Endothelial cell (in vitro differentiated cells): Measurements from ENCODE around the gene RETSAT. TPM values are rescaled to one million over a fixed set of nuclear protein-coding genes. Genes with fewer than 3 reads are reported as not detected.

Experiments used
- DNase-seq: peaks from one replicate; pipeline ENCODE4 v3.0.0; 2021; ENCODE audit warnings: low spot score
- H3K27ac Mint-ChIP-seq: one replicate; pipeline ENCODE4 v1.8.0; 2021; ENCODE audit warnings: mixed read lengths, inconsistent platforms; ENCODE audit not compliant: unreplicated experiment
- H3K27me3 Mint-ChIP-seq: one replicate; pipeline ENCODE4 v1.8.0; 2021; ENCODE audit warnings: mild to moderate bottlenecking, moderate library complexity, mixed read lengths, inconsistent platforms; ENCODE audit not compliant: unreplicated experiment
- H3K36me3 Mint-ChIP-seq: one replicate; pipeline ENCODE4 v1.8.0; 2021; ENCODE audit warnings: mild to moderate bottlenecking, low read depth, mixed read lengths, inconsistent platforms; ENCODE audit not compliant: unreplicated experiment
- H3K4me1 Mint-ChIP-seq: one replicate; pipeline ENCODE4 v1.8.0; 2021; ENCODE audit warnings: mild to moderate bottlenecking, mixed read lengths, inconsistent platforms; ENCODE audit not compliant: unreplicated experiment
- H3K4me3 Mint-ChIP-seq: one replicate; pipeline ENCODE4 v1.8.0; 2021; ENCODE audit warnings: mild to moderate bottlenecking, mixed read lengths, inconsistent platforms; ENCODE audit not compliant: unreplicated experiment
- H3K9me3 Mint-ChIP-seq: one replicate; pipeline ENCODE4 v1.8.0; 2021; ENCODE audit warnings: mixed read lengths, inconsistent platforms; ENCODE audit not compliant: unreplicated experiment
- total RNA-seq: library from RNA; stranded (reverse); fragmentation: NEBNext Ultra II Directional; extraction: Animal tissue kit (Norgen Biotek cat#: 25700); gene quantifications from one replicate; pipeline ENCODE4 v1.2.1, GENCODE V29; 2021; ENCODE audit not compliant: unreplicated experiment
- TF ChIP-seq, protein P1 (sequence below): fragments of 200-600 bp; sonication (generic); IDR thresholded peaks from one replicate; pipeline ENCODE4 v1.5.0; 2021; ENCODE audit warnings: antibody characterized with exemption; ENCODE audit not compliant: unreplicated experiment

Gene RETSAT
- total RNA-seq, 1 donor from 2014 or later = 37.0 TPM

DNA sequence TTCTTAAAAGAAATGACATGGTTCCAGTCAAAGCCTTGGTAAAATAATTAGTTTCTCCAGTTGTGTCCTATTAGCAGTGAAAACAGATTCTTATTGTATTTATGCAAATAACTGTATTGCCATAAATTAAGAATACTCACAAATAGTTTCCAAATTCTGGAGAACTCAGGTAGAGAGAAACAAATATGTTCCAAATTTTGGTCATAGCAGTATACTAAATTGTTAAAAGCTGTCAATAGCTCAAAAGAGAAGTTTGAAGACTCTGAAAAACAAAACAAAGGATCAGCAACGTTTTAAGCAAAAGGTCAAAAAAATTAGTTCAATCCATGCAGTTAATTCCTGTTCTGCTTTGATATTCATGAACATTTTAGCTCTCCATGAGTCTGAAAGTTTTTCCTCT is 25.7 kb upstream of the RETSAT start:
- peaks cover 17% of the 10 kb centered on the region for H3K4me1 Mint-ChIP-seq
- peak overlapping the region; percentile 11 for H3K4me3 Mint-ChIP-seq
- TF ChIP-seq, protein P1, sequence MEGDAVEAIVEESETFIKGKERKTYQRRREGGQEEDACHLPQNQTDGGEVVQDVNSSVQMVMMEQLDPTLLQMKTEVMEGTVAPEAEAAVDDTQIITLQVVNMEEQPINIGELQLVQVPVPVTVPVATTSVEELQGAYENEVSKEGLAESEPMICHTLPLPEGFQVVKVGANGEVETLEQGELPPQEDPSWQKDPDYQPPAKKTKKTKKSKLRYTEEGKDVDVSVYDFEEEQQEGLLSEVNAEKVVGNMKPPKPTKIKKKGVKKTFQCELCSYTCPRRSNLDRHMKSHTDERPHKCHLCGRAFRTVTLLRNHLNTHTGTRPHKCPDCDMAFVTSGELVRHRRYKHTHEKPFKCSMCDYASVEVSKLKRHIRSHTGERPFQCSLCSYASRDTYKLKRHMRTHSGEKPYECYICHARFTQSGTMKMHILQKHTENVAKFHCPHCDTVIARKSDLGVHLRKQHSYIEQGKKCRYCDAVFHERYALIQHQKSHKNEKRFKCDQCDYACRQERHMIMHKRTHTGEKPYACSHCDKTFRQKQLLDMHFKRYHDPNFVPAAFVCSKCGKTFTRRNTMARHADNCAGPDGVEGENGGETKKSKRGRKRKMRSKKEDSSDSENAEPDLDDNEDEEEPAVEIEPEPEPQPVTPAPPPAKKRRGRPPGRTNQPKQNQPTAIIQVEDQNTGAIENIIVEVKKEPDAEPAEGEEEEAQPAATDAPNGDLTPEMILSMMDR = no peak
- DNase-seq = no peak
- H3K9me3 Mint-ChIP-seq = peaks cover 4% of the 10 kb centered on the region
- H3K36me3 Mint-ChIP-seq = peaks cover 57% of the 10 kb centered on the region
- H3K27ac Mint-ChIP-seq = no peak overlapping the region
- peaks cover 6% of the 10 kb centered on the region for H3K27me3 Mint-ChIP-seq

- Mint-ChIP-seq H3K27ac (no peak overlapping the region), H3K4me1 (peaks cover 16% of the 10 kb centered on the region), H3K4me3 (peak overlapping the region; percentile 6), H3K9me3 (peaks cover 6% of the 10 kb centered on the region), H3K36me3 (peaks cover 58% of the 10 kb centered on the region), H3K27me3 (peaks cover 2% of the 10 kb centered on the region)
- TF ChIP-seq, protein P1 = no peak
- DNase-seq = no peak
Observed at GRCh38 chr2:85378257-85378656, 23.9 kb upstream of the RETSAT start.

- Mint-ChIP-seq H3K36me3 (peaks cover 53% of the 10 kb centered on the region), H3K4me1 (peaks cover 16% of the 10 kb centered on the region), H3K27me3 (peaks cover 2% of the 10 kb centered on the region), H3K9me3 (peaks cover 6% of the 10 kb centered on the region), H3K4me3 (peak overlapping the region; percentile 59), H3K27ac (no peak overlapping the region)
- no peak for DNase-seq
- TF ChIP-seq, protein P1 = no peak
Observed at GRCh38 chr2:85377083-85377482, 22.8 kb upstream of the RETSAT start.

GRCh38 chr2:85376291-85377065 is 22.1 kb upstream of the RETSAT start:
- DNase-seq = no peak
- H3K27me3 Mint-ChIP-seq = no peaks in the 10 kb centered on the region
- peaks cover 6% of the 10 kb centered on the region for H3K9me3 Mint-ChIP-seq
- H3K36me3 Mint-ChIP-seq = peaks cover 50% of the 10 kb centered on the region
- H3K27ac Mint-ChIP-seq = no peak overlapping the region
- H3K4me1 Mint-ChIP-seq = peaks cover 16% of the 10 kb centered on the region
- no peak overlapping the region for H3K4me3 Mint-ChIP-seq
- TF ChIP-seq, protein P1 = no peak

GRCh38 chr2:85371045-85371444 is 16.7 kb upstream of the RETSAT start:
- H3K36me3 Mint-ChIP-seq = peaks cover 25% of the 10 kb centered on the region
- H3K27ac Mint-ChIP-seq = no peak overlapping the region
- DNase-seq = no peak
- TF ChIP-seq, protein P1 = no peak
- no peaks in the 10 kb centered on the region for H3K27me3 Mint-ChIP-seq
- H3K4me3 Mint-ChIP-seq = no peak overlapping the region
- H3K4me1 Mint-ChIP-seq = peaks cover 2% of the 10 kb centered on the region
- peaks cover 6% of the 10 kb centered on the region for H3K9me3 Mint-ChIP-seq
